ENCODE data around the gene CNR2.

CNR2 gene

GRCh38 chr1:23845163-23845562 is 68.0 kb downstream of the CNR2 start:
- H3K27ac ChIP-seq (ENCODE audit: low read length): no peak overlapping the region
- H3K36me3 ChIP-seq (replicated peaks; ENCODE audit: insufficient read depth, low read length): peaks cover 6% of the 10 kb centered on the region
- no peak overlapping the region for H2AFZ ChIP-seq (ENCODE audit: low read length)
- H3K4me3 ChIP-seq (ENCODE audit: low read length): no peak overlapping the region
- no peak overlapping the region for H3K9ac ChIP-seq (ENCODE audit: low read length)
- TF ChIP-seq EZH2 (optimal IDR thresholded peaks at IDR 0.05; ENCODE audit: low read depth, low read length) (no peak), CTCF (IDR thresholded peaks at IDR 0.05; ENCODE audit: low read length) (no peak), EZH2phosphoT487 (IDR thresholded peaks at IDR 0.05; ENCODE audit: low read length) (no peak)
- no peaks in the 10 kb centered on the region for H3K27me3 ChIP-seq (replicated peaks; ENCODE audit: insufficient read depth, low read length)
- H3K4me2 ChIP-seq (ENCODE audit: low read depth, low read length): no peak overlapping the region
- H3K9me2 ChIP-seq (replicated peaks; ENCODE audit: insufficient read depth, low read length): no peaks in the 10 kb centered on the region
- H3F3A ChIP-seq (ENCODE audit: insufficient read depth, low read length): no peaks in the 10 kb centered on the region
- no peak for DNase-seq
- H3K79me2 ChIP-seq (ENCODE audit: low read length): no peaks in the 10 kb centered on the region
- H3K4me1 ChIP-seq (ENCODE audit: low read length): no peaks in the 10 kb centered on the region
- H3K9me3 ChIP-seq (replicated peaks; ENCODE audit: insufficient read depth, low read length): no peaks in the 10 kb centered on the region
- H4K20me1 ChIP-seq (ENCODE audit: insufficient read depth, low read length): no peaks in the 10 kb centered on the region

DNA sequence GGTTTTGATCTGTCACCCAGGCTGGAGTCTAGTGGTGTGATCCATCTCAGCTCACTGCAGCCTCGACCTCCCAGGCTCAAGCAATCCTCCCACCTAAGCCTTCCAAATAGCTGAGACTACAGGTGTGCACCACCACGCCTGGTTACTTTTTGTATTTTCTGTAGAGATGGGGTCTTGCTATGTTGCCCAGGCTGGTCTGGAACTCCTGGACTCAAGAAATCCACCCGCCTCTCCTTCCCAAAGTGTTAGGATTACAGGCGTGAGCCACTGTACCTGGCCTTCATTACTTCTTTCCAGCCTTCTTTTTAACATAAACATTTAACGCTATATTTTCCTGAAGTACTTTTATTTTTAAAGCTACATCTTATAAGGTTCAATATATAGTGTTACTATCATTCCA is 69.5 kb downstream of the CNR2 start:
- Histone ChIP-seq H3K9ac (ENCODE audit: low read length) (no peak overlapping the region), H3K9me2 (replicated peaks; ENCODE audit: insufficient read depth, low read length) (no peaks in the 10 kb centered on the region), H3K27me3 (replicated peaks; ENCODE audit: insufficient read depth, low read length) (no peaks in the 10 kb centered on the region), H3K4me3 (ENCODE audit: low read length) (no peak overlapping the region), H3K79me2 (ENCODE audit: low read length) (no peaks in the 10 kb centered on the region), H2AFZ (ENCODE audit: low read length) (no peak overlapping the region), H3K4me2 (ENCODE audit: low read depth, low read length) (no peak overlapping the region), H3F3A (ENCODE audit: insufficient read depth, low read length) (no peaks in the 10 kb centered on the region), H3K9me3 (replicated peaks; ENCODE audit: insufficient read depth, low read length) (no peaks in the 10 kb centered on the region), H3K27ac (ENCODE audit: low read length) (no peak overlapping the region), H3K4me1 (ENCODE audit: low read length) (no peaks in the 10 kb centered on the region), H3K36me3 (replicated peaks; ENCODE audit: insufficient read depth, low read length) (peaks cover 6% of the 10 kb centered on the region), H4K20me1 (ENCODE audit: insufficient read depth, low read length) (no peaks in the 10 kb centered on the region)
- DNase-seq: no peak
- no peak for TF ChIP-seq EZH2 (optimal IDR thresholded peaks at IDR 0.05; ENCODE audit: low read depth, low read length)
- no peak for TF ChIP-seq CTCF (IDR thresholded peaks at IDR 0.05; ENCODE audit: low read length)
- TF ChIP-seq EZH2phosphoT487 (IDR thresholded peaks at IDR 0.05; ENCODE audit: low read length): no peak

DNA sequence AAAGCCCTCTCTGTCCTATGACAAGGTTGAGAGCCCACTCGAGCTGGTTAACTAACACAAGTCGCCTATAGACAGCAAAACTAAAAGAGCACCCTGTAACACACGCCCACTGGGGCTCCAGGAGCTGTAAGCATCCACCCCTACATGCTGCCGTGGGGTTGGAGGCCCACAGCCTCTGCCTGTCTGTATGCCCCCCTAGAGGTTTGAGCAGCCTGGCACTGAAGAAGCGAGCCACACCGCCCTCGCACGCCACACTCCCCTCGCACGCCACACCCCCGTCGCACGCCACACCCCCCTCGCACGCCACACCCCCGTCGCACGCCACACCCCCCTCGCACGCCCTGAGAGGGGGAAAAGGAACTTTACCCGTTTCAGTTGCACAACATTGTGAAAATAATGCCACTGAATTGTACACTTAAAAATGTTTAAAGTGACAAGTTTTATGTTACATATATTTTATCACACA is 74.7 kb downstream of the CNR2 start:
- Histone ChIP-seq H3K4me3 (ENCODE audit: low read length) (peak overlapping the region; percentile 39), H3K27ac (ENCODE audit: low read length) (no peak overlapping the region), H2AFZ (ENCODE audit: low read length) (peak overlapping the region; percentile 47; the same call in 1 of the 2 replicates), H4K20me1 (ENCODE audit: insufficient read depth, low read length) (no peaks in the 10 kb centered on the region), H3K9me2 (replicated peaks; ENCODE audit: insufficient read depth, low read length) (no peaks in the 10 kb centered on the region), H3K27me3 (replicated peaks; ENCODE audit: insufficient read depth, low read length) (peaks cover 16% of the 10 kb centered on the region), H3K9me3 (replicated peaks; ENCODE audit: insufficient read depth, low read length) (no peaks in the 10 kb centered on the region), H3K4me1 (ENCODE audit: low read length) (no peaks in the 10 kb centered on the region), H3K4me2 (ENCODE audit: low read depth, low read length) (peak overlapping the region; percentile 83), H3F3A (ENCODE audit: insufficient read depth, low read length) (no peaks in the 10 kb centered on the region), H3K9ac (ENCODE audit: low read length) (no peak overlapping the region), H3K36me3 (replicated peaks; ENCODE audit: insufficient read depth, low read length) (no peaks in the 10 kb centered on the region), H3K79me2 (ENCODE audit: low read length) (no peaks in the 10 kb centered on the region)
- peak; percentile 52 for DNase-seq
- TF ChIP-seq EZH2phosphoT487 (IDR thresholded peaks at IDR 0.05; ENCODE audit: low read length) (no peak), EZH2 (optimal IDR thresholded peaks at IDR 0.05; ENCODE audit: low read depth, low read length) (no peak), CTCF (IDR thresholded peaks at IDR 0.05; ENCODE audit: low read length) (no peak)
